GM12873 (cell line): ENCODE results near the gene SLC6A3.

Experiments used
- TF ChIP-seq, protein P1 (sequence below): IDR thresholded peaks from 2 replicates; pipeline ENCODE4 v1.5.1; 2012; ENCODE audit warnings: low read depth, mild to moderate bottlenecking, moderate library complexity, low read length, control low read depth; ENCODE audit not compliant: insufficient read depth; ENCODE audit errors: missing control alignments

SLC6A3 gene

DNA sequence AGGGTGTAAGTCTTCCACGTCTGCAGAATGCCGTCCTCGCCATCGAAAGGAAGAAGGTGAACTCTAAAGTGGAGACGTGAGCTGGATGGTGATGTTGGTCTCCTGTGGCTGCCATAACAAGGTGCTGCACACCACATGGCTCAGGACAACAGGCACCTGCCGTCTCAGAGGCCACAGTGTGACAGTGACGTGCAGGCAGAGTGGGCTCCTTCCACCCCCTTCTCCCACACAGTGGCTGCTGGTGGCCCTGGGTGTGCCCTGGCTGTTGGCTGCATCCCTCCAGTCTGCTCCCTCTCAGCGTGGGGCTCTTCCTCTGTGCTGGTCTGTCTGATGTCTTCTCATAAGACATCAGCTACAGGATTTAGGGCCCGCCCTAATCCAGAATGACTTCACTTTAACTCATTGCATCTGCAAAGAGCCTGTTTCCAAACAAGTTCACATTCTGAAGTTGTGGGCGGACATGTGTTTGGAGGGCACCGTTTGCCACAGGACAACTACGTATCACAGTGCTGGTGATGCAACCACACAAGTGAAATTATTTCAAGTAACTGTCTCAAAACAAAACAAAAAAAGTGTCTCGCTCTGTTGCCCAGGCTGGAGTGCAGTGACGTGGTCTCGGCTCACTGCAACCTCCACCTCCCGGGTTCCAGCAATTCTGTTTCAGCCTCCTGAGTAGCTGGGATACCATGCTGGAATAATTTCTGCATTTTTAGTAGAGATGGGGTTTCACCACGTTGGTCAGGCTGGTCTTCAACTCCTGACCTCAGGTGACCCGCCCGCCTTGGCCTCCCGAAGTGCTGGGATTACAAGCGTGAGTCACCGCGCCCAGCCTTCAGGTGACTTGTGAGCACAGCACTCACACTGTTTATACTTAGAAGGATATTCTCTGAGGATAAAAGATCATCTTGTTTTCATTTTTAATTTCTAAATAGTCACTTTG, 69.1 kb downstream of the SLC6A3 start:
- TF ChIP-seq, protein P1, sequence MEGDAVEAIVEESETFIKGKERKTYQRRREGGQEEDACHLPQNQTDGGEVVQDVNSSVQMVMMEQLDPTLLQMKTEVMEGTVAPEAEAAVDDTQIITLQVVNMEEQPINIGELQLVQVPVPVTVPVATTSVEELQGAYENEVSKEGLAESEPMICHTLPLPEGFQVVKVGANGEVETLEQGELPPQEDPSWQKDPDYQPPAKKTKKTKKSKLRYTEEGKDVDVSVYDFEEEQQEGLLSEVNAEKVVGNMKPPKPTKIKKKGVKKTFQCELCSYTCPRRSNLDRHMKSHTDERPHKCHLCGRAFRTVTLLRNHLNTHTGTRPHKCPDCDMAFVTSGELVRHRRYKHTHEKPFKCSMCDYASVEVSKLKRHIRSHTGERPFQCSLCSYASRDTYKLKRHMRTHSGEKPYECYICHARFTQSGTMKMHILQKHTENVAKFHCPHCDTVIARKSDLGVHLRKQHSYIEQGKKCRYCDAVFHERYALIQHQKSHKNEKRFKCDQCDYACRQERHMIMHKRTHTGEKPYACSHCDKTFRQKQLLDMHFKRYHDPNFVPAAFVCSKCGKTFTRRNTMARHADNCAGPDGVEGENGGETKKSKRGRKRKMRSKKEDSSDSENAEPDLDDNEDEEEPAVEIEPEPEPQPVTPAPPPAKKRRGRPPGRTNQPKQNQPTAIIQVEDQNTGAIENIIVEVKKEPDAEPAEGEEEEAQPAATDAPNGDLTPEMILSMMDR: no peak

DNA sequence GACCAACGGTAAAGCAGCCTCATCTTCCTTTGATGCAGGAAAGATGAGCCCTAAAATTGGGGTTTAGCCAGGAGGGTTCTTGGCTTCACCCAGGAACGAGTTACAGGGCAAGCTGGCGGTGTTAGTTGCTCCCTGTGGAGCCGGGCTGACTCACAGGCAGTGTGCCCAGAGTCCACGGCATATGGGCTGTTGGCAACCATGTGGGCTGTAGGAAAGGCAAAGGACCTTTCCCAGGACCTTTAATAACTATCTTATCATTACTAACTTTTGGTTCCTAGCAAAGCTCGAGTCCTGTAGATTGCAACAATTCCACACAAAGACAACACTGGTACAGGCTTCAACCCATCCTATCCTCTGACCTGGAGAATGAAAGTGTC, 70.6 kb downstream of the SLC6A3 start:
- TF ChIP-seq, protein P1: no peak

DNA sequence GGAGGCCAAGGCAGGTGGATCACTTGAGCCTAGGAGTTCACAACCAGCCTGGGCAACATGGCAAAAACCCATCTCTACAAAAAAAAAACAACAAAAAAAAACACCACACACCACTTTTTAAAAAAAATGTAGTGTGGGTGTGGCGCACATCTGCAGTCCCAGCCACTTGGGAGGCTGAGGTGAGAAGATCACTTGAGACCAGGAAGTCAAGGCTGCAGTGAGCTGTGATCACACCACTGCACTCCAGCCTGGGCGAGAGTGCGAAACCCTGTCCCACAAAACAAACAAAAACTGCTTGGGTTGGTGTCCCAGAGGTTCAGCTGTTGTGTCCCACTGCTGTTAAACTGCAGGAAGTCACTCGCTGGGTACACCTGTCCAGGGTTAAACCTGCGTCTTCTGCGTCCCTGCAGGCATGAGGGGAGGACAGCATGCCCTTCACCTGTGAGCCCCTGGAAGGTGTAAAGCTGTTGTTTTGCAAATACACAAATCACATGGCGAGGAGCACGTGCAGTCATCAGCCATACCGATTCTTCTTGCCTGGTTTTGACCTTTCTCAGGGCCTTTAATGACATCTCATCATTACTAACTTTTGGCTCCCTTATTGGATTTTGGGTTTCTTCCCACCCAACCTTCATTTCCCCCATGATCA, 71.1 kb downstream of the SLC6A3 start:
- TF ChIP-seq, protein P1: no peak

DNA sequence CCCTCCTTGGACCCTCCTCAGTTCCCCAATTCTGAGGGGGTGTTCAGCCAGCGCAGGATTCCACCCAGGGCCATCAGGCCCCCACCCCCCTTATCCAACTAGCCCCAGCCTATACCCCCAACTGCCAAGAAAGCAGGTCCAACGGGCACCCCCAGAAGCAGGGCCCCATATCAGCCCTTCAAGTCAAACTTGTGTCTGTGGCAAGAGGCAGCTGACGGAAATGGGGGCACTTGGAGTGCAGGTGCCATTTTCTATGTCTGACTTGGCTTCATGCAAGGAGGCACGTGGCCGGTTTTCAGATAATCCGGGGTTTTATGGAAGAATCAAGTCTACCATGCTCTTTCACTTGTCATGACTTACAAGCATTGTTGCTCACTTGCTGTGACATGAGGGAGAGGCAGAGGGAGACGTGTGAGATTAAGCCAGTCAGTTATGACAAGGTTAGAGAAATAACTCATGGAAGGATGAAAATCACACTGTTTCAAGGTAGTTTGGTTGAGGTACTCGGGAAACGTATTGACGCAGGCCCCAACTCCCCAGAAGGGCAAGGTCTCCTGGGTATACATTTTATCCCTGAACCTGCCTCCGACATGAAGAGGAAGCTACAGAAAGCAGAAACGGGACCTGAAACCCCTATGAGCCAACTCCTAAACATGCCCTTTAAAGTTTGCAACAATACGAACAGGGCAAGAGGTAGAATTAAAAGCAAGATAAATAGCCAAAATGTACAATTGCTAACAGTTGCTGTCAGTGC, 73.8 kb downstream of the SLC6A3 start:
- TF ChIP-seq, protein P1: no peak

DNA sequence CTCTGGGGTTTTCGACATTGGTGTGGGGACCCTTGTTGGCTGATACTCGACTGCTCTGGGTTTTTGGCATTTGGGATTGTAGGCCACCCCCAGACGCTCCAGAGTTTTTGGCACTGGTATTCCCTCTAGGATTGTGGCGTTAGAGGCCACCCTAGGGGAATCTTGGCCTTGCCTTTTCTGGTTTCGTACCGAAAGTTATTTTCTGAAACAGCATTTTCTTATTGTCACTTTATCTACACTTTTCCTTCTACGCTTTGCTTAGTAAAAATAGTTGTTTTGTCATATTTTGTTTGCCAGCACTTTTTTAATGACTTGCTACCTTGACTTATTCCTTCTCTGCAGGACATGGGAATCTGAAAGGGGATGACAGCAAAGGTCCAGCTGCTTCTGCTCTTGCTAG, 75.2 kb downstream of the SLC6A3 start:
- TF ChIP-seq, protein P1: no peak

DNA sequence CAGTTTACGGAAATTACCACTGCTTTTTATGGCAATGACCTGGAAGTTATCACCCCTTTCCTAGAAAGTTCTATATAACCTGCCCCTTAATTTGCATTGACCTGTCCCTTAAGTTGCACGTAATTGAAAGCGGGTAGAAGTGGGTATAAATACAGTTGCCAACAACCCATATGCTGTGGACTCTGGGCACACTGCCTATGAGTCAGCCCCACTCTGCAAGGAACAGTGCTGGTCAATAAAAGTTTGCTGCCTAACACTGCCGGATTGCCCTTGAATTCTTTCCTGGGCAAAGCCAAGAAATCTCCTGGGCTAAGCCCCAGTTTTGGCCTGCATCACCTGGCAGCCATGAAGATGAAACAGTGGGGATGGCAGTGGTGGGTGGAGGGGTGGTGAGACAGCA, 76.5 kb downstream of the SLC6A3 start:
- TF ChIP-seq, protein P1: no peak

DNA sequence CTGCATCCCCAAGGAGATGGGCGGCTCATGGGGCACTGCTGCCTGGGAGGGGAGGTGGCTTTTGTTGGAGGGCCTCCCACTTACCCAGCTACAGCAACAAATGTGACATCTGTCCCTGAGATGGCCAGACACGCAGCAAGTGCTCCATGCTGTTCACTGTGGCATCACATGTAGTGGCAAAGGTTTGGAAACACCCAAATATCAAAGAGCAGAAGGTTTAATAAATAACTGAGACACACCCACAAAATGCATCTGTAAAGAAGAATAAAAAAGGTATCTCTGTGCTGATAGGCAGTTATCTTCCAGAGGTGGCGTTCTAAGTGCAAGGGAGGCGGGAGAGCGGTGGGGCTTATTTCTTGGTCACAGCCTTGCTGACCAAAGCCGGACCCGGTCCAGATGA, 77.0 kb downstream of the SLC6A3 start:
- TF ChIP-seq, protein P1: no peak
